Urinary bladder (tissue), 4 donors: Measurements from ENCODE around the gene GLRA3. TPM values are rescaled to one million over a fixed set of nuclear protein-coding genes. Genes with fewer than 3 reads are reported as not detected.
"Not testable (repeated sequence)": the region's sequence is repeated elsewhere in the genome, so short reads cannot be mapped to it uniquely, and the experiment has no call there.

Experiments used
- DNase-seq: peaks from one replicate; pipeline ENCODE4 v3.0.0-alpha.2; 2015; ENCODE audit errors: extremely low spot score
- H3K27ac ChIP-seq: one replicate; pipeline ENCODE4 v1.5.1; 2013; ENCODE audit warnings: low read depth, mild to moderate bottlenecking, moderate library complexity
- H3K36me3 ChIP-seq: one replicate; pipeline ENCODE4 v1.6.1; 2013; ENCODE audit warnings: mild to moderate bottlenecking, moderate library complexity; ENCODE audit not compliant: insufficient read depth
- H3K4me1 ChIP-seq: one replicate; pipeline ENCODE4 v1.6.1; 2013; ENCODE audit warnings: mild to moderate bottlenecking, moderate library complexity; ENCODE audit not compliant: insufficient read depth
- H3K4me3 ChIP-seq: one replicate; pipeline ENCODE4 v1.5.1; 2013; ENCODE audit warnings: low read depth, low read length
- WGBS: extraction: QIAGEN DNeasy Blood & Tissue Kit; methylation state at CpG from one replicate; pipeline ENCODE4 v1.1.7; 2013; 5-methylcytosine and 5-hydroxymethylcytosine counted together
- polyA plus RNA-seq: library from polyadenylated mRNA; stranded (reverse); fragments of 200-250 nt; gene quantifications from one replicate; pipeline ENCODE4 v1.2.3, GENCODE V29; 2013
- total RNA-seq: library from RNA; depleted of rRNA; stranded (reverse); fragments of >200 nt; gene quantifications from one replicate; pipeline ENCODE4 v1.2.3, GENCODE V29; 2014
- donor health status: healthy with polysubstance abuse.
- donor health status: healthy.

GLRA3 gene
- total and polyA plus RNA-seq, 2 donors, result 0.01 to 0.16 TPM

DNA sequence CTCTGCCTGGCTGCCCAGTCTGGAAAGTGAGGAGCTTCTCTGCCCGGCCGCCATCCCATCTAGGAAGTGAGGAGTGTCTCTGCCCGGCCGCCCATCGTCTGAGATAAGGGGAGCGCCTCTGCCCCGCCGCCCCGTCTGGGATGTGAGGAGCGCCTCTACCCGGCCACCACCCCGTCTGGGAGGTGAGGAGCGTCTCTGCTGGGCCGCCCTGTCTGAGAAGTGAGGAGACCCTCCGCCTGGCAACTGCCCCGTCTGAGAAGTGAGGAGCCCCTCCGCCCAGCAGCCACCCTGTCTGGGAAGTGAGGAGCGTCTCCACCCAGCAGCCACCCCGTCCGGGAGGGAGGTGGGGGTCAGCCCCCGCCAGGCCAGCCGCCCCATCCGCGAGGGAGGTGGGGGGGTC, 137.2 kb downstream of the GLRA3 start:
- H3K4me3 ChIP-seq, H3K36me3 ChIP-seq, H3K27ac ChIP-seq, DNase-seq, H3K4me1 ChIP-seq: not testable (repeated sequence)
- 97% methylated on average over 24 of the region's 24 CpGs for WGBS

DNA sequence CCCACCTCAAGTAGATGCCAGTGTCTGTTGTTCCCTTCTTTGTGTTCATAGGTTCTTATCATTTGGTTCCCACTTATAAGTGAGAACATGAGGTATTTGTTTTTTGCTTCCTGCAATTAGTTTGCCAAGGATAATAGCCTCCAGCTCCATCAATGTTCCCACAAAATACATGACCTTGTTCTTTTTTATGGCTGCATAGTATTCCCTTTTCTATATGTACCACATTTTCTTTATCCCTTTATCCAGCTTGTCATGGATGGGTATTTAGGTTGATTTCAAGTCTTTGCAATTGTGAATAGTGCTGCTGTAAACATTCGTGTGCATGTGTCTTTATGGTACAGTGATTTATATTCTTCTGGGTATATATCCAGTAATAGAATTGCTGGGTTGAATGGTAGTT, 138.4 kb downstream of the GLRA3 start:
- WGBS, result 91% methylated on average over 1 of the region's 1 CpG
- Histone ChIP-seq H3K36me3 (no peaks in the 10 kb centered on the region), H3K27ac (no peak overlapping the region), H3K4me3 (no peak overlapping the region), H3K4me1 (no peaks in the 10 kb centered on the region)
- no peak for DNase-seq

DNA sequence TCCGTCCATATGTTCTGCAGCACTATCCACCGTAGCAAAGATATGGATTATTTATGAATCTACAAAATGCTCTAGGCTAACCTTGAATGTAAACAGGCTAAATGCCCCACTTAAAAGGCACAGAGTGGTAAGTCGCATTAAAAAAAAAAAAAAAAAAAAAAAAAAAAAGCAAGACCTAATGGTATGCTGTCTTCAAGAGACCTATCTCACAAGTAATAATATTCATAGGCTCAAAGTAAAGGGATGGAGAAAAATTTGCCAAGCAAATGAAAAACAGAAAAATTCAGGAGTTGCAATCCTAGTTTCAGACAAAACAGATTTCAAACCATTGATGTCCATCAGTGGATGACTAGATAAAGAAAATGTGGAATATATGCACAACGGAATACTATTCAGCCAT, 139.4 kb downstream of the GLRA3 start:
- DNase-seq, result no peak
- H3K4me3 ChIP-seq, result no peak overlapping the region
- no peak overlapping the region for H3K27ac ChIP-seq
- no peaks in the 10 kb centered on the region for H3K36me3 ChIP-seq
- WGBS, result 75% methylated on average over 4 of the region's 4 CpGs
- H3K4me1 ChIP-seq, result no peaks in the 10 kb centered on the region

DNA sequence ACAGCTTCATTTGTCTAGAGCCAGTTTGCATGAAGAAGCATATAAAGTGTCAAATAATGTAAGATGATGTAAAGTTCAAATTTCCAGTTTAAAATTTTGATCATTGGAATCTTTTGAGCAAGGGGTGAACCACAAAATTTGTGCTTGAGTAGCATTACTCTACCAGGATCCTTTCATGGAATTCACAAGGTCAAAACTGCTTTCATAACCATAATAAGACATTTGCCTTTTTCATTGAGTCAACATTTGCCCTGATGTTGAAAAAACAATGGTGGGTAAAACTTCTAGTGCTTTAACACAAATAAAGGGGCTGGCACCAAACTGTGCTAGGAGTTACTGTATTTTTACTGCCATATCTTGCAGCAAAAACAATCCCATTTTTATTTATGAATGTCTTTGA, 142.2 kb downstream of the GLRA3 start:
- H3K36me3 ChIP-seq, result no peaks in the 10 kb centered on the region
- no peak overlapping the region for H3K27ac ChIP-seq
- H3K4me1 ChIP-seq, result no peaks in the 10 kb centered on the region
- H3K4me3 ChIP-seq, result no peak overlapping the region
- no peak for DNase-seq

- no peak for DNase-seq
- Histone ChIP-seq H3K4me1 (no peaks in the 10 kb centered on the region), H3K4me3 (no peak overlapping the region), H3K36me3 (no peaks in the 10 kb centered on the region), H3K27ac (no peak overlapping the region)
- 54% methylated on average over 4 of the region's 4 CpGs for WGBS
Measured at GRCh38 chr4:174681723-174682300, 147.2 kb downstream of the GLRA3 start.

DNA sequence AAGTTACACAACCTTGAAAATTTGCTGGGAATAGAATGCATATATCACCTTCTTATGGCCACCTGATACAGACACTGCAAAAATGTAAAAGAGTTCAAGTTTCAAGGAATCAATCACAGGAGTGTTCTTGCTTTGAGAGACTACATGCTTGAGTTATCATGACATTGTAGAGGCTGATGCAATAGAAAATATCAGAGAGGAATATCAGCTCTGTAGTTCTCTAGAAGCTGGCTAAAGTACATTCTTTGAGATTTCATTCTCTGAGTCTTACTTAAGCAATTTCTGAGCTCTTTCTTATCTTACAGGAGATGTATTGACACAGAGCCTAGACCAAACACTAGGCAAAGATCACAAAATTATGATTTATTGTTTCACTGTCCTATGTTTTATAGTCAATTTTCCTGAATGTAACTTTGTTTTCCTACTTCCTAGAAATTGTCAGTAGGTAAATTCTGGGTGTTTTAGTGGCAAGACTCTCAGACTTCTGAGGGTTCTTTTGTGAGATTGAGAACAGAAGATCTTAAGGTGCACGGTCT, 154.7 kb downstream of the GLRA3 start:
- Histone ChIP-seq H3K36me3 (no peaks in the 10 kb centered on the region), H3K4me1 (no peaks in the 10 kb centered on the region), H3K4me3 (no peak overlapping the region), H3K27ac (no peak overlapping the region)
- DNase-seq, result no peak
- 96% methylated on average over 1 of the region's 1 CpG for WGBS

DNA sequence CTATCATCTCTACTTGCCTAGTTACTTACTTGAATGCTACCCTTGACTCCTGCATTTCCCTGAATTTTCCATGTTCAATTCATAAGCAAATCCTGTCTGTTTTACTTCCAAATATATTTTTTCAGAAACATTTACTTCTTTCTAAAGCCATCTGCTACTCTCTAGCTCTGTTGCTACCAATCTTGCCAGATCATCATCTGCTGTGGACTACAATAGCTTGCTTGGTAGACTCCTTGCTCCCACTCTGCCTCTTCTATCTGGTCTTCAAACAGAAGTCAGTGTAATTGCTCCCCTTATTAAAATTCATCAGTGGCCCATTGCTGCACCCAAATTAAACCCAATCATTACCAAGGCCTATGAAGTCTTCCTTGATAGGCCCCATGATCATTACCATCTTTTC, 155.2 kb downstream of the GLRA3 start:
- Histone ChIP-seq H3K4me3 (no peak overlapping the region), H3K27ac (no peak overlapping the region), H3K4me1 (no peaks in the 10 kb centered on the region), H3K36me3 (no peaks in the 10 kb centered on the region)
- no peak for DNase-seq

DNA sequence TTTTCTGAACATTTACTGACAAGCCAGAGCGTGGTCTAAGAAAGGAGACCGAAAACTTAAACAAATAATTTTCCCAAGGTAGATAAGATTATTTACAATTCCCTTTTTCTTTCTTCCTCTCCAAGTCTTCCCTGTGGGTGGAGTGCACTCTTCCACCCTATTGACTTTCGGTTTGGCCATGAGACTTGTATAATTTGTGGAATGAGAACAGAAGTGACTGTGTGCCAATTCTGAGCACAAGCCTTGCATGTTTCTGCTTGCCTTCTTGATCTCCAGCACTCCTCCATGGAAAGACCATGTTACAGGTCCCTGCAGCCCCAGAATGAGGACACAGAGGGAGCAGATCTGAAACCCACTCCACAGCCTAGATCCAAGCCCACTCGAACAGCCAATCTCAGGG, 156.8 kb downstream of the GLRA3 start:
- no peaks in the 10 kb centered on the region for H3K36me3 ChIP-seq
- WGBS, result 66% methylated on average over 4 of the region's 4 CpGs
- DNase-seq, result no peak
- H3K4me1 ChIP-seq, result no peaks in the 10 kb centered on the region
- H3K27ac ChIP-seq, result no peak overlapping the region
- no peak overlapping the region for H3K4me3 ChIP-seq

DNA sequence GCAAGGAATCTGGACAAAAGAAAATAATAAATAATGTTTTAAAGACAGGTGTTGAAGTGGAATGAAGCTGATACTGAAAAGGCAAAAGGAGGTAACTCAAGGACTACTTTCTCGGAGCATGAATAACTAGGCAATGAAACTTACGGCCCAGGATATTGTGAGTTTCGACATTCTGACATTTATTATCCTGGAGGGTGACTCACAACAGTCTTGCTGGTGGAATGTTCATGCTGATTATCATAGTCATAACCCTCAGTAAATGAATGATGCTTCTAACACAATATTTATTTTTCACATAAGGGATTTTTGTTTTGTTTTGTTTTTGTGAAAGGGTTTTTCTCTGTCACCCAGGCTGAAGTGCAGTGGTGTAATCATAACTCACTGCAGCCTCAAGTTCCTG, 159.8 kb downstream of the GLRA3 start:
- Histone ChIP-seq H3K4me3 (no peak overlapping the region), H3K36me3 (no peaks in the 10 kb centered on the region), H3K27ac (no peak overlapping the region), H3K4me1 (no peaks in the 10 kb centered on the region)
- no peak for DNase-seq
- WGBS, result 49% methylated on average over 3 of the region's 3 CpGs

- no peak for DNase-seq
- Histone ChIP-seq H3K4me3 (no peak overlapping the region), H3K27ac (no peak overlapping the region), H3K4me1 (no peaks in the 10 kb centered on the region), H3K36me3 (no peaks in the 10 kb centered on the region)
Measured at GRCh38 chr4:174665799-174666198, 163.2 kb downstream of the GLRA3 start.

DNA sequence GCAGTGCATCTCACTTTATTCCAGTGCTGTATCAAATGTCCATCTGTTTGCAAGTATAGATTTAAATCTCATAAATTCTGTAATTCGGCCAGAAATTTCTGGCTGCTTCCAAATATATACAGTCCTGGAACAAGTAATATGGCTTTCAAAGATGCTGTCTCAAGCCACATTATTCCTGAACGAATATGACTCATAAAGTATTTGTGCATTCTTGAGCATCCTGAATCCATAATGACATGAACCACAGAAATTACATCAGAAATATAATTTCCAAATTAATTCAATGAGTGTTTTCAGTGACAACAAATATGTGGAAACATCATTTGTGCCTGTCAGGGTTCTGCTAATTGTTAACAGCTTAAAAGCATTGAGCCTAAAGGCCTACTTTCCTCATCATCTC, 165.8 kb downstream of the GLRA3 start:
- 62% methylated on average over 2 of the region's 2 CpGs for WGBS
- Histone ChIP-seq H3K4me3 (no peak overlapping the region), H3K27ac (no peak overlapping the region), H3K36me3 (no peaks in the 10 kb centered on the region), H3K4me1 (no peaks in the 10 kb centered on the region)
- no peak for DNase-seq

GRCh38 chr4:174658246-174658645, 170.8 kb downstream of the GLRA3 start:
- WGBS, result 69% methylated on average over 3 of the region's 3 CpGs
- H3K4me1 ChIP-seq, result no peaks in the 10 kb centered on the region
- DNase-seq, result no peak
- H3K4me3 ChIP-seq, result no peak overlapping the region
- no peaks in the 10 kb centered on the region for H3K36me3 ChIP-seq
- no peak overlapping the region for H3K27ac ChIP-seq

DNA sequence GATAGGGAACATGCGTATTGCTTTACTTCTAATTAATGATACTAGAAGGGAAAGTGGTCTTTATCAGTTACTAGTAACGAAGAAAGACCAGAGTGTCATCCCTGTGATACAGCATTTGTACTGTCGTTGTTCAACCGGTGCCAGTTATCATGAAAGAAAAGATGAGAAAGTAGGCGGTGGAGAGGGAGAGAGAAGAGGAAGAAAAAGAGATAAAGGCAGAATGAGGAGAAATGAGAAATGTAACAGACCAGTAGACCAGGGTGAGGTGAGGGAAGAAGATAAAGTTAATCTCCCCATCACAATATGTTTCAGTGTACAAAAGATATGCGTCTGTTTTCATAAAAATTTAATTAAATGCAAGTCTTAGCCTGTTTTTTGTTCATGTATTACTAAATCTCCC, 171.6 kb downstream of the GLRA3 start:
- Histone ChIP-seq H3K27ac (no peak overlapping the region), H3K4me3 (no peak overlapping the region), H3K4me1 (no peaks in the 10 kb centered on the region), H3K36me3 (no peaks in the 10 kb centered on the region)
- WGBS, result 80% methylated on average over 6 of the region's 6 CpGs
- DNase-seq, result no peak

DNA sequence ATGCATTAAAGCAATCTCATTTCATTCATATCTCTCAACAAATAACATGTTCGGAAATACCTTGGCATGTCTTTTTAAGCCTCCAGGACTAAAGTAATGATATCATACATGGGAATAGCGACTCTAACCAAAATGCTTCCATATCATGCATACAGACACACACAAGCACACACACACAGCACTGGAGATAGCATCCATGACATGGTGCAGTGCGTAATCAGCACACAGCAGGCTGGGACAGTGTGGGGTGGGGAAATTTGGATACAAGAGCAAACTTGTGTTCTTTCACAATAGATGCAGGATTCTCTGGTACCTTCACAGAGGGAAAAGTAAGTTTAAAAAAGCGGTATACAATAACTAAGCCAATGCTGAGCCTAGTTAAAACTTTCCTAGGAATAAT, 174.4 kb downstream of the GLRA3 start:
- no peak overlapping the region for H3K27ac ChIP-seq
- no peak for DNase-seq
- no peak overlapping the region for H3K4me3 ChIP-seq
- H3K4me1 ChIP-seq, result no peaks in the 10 kb centered on the region
- H3K36me3 ChIP-seq, result no peaks in the 10 kb centered on the region
- WGBS, result 87% methylated on average over 4 of the region's 4 CpGs

DNA sequence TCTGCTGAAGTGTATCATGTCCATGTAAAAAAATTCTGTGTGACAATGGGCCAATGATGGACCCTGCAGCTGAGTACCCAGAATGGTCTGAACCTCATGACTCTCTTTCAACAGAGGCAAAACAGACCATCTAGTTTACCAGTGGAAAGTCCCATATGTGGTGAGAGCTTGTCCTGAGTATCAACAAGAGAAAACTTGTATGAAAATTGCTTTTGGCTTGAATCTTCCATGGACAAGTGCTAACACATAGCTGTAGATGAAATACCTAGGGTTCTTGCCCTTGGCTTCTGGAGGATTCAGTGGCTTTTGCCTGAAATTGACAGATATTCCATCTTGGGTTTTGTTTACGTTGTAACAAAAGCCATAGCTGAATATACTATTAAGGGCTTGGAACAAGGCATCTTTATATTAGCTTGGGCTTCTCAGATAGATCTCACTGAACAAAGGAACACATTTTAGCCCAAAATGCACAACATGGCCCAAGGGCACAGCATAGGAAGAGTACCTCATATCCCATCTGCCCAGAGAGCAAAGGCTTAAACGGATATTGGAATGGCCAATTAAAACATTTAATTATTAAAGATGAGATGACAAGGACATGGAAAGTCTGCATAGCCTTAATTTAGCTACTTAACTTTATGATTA, 178.2 kb downstream of the GLRA3 start:
- no peak for DNase-seq
- Histone ChIP-seq H3K4me3 (no peak overlapping the region), H3K36me3 (no peaks in the 10 kb centered on the region), H3K27ac (no peak overlapping the region), H3K4me1 (no peaks in the 10 kb centered on the region)
- WGBS, result 63% methylated on average over 2 of the region's 2 CpGs
